GM21737 (cell line): ENCODE measurements around the gene MGARP.

Experiments used
- ATAC-seq: cut with Tn5 transposase; IDR thresholded peaks from one replicate; pipeline ENCODE4 v1.9.1; 2021; ENCODE audit warnings: mild to moderate bottlenecking, moderate library complexity; ENCODE audit not compliant: unreplicated experiment

The MGARP gene

GRCh38 chr4:139245590-139245989 lies 34.4 kb downstream of the MGARP start:
- no peak for ATAC-seq

- no peak for ATAC-seq
Measured at GRCh38 chr4:139243448-139244365, 36.3 kb downstream of the MGARP start.

- no peak for ATAC-seq
Measured at GRCh38 chr4:139242511-139243051, 37.4 kb downstream of the MGARP start.

- no peak for ATAC-seq
Measured at GRCh38 chr4:139241784-139242151, 38.3 kb downstream of the MGARP start.

- no peak for ATAC-seq
Measured at GRCh38 chr4:139241086-139241783, 38.8 kb downstream of the MGARP start.

- no peak for ATAC-seq
Measured at GRCh38 chr4:139239127-139239772, 40.8 kb downstream of the MGARP start.

- no peak for ATAC-seq
Measured at GRCh38 chr4:139234253-139234652, 45.8 kb downstream of the MGARP start.

- ATAC-seq, result no peak
Measured at GRCh38 chr4:139229534-139230039, 50.4 kb downstream of the MGARP start.

- ATAC-seq, result no peak
Measured at GRCh38 chr4:139227729-139228404, 52.2 kb downstream of the MGARP start.

GRCh38 chr4:139223682-139224317 lies 56.2 kb downstream of the MGARP start:
- no peak for ATAC-seq

- no peak for ATAC-seq
Measured at GRCh38 chr4:139222215-139222614, 57.8 kb downstream of the MGARP start.

- ATAC-seq, result no peak
Measured at GRCh38 chr4:139221687-139222086, 58.3 kb downstream of the MGARP start.

GRCh38 chr4:139219450-139220055 lies 60.5 kb downstream of the MGARP start:
- no peak for ATAC-seq
